ENCODE data around the gene DAGLA.

DNA sequence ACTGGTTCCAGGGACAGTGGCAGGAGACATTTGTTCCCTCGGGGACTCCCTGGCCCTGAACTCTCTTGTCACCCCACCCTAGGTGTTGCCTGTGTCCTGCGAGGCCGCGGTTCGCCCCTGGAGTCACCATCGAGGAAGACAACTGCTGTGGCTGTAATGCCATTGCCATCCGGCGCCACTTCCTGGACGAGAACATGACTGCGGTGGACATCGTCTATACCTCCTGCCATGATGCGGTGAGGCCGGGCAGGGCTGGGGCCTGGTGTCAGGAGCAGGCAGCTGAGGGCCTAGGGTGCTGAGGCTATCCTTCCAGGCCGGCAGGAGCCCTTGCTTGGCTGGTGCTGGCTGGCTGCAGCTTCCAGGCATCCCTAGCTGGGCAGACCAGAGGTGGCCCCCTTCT is 54.6 kb downstream of the DAGLA start:
- TF ChIP-seq, protein P1, sequence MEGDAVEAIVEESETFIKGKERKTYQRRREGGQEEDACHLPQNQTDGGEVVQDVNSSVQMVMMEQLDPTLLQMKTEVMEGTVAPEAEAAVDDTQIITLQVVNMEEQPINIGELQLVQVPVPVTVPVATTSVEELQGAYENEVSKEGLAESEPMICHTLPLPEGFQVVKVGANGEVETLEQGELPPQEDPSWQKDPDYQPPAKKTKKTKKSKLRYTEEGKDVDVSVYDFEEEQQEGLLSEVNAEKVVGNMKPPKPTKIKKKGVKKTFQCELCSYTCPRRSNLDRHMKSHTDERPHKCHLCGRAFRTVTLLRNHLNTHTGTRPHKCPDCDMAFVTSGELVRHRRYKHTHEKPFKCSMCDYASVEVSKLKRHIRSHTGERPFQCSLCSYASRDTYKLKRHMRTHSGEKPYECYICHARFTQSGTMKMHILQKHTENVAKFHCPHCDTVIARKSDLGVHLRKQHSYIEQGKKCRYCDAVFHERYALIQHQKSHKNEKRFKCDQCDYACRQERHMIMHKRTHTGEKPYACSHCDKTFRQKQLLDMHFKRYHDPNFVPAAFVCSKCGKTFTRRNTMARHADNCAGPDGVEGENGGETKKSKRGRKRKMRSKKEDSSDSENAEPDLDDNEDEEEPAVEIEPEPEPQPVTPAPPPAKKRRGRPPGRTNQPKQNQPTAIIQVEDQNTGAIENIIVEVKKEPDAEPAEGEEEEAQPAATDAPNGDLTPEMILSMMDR (IDR thresholded peaks at IDR 0.05), result no peak
- no peak for TF ChIP-seq POLR2A (IDR thresholded peaks at IDR 0.05)

Data from uterus (tissue), 2 donors.